ENCODE results near the gene CBFA2T3. TPM values are rescaled to one million over a fixed set of nuclear protein-coding genes. Genes with fewer than 3 reads are reported as not detected.

The CBFA2T3 gene
- total RNA-seq, 1 donor from 2014 or later: 0.82 TPM

DNA sequence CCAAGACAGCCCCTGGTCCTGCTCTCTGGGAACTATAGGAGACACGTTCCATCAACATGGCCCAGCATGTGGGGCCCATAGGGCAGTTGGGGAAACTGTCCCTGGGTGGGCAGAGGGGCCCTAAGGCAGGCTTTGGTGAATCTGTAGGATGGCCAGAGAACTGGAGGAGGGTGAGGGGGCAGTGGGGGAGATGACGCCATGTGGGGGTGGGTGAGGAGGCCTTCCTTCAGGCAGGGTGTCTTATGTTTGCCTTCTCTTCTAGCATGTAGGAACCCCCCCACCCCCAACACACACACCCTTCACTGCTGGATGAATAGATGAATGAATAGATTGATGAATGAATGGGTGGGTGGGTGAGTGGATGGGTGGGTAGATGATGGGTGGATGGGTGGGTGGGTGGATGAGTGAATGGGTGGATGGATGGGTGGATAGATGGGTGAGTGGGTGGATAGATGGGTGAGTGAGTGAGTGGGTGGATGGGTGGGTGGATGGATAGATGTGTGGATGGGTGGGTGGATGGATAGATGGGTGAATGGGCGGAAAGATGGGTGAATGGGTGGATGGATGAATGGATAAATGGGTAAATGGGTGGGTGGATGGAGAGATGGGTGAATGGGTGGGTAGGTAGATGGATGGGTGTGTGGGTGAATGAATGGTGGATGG lies 2.5 kb upstream of the CBFA2T3 start:
- FAIRE-seq: no peak
- DNase-seq (ENCODE audit: low spot score in 2 of 2): no peak

DNA sequence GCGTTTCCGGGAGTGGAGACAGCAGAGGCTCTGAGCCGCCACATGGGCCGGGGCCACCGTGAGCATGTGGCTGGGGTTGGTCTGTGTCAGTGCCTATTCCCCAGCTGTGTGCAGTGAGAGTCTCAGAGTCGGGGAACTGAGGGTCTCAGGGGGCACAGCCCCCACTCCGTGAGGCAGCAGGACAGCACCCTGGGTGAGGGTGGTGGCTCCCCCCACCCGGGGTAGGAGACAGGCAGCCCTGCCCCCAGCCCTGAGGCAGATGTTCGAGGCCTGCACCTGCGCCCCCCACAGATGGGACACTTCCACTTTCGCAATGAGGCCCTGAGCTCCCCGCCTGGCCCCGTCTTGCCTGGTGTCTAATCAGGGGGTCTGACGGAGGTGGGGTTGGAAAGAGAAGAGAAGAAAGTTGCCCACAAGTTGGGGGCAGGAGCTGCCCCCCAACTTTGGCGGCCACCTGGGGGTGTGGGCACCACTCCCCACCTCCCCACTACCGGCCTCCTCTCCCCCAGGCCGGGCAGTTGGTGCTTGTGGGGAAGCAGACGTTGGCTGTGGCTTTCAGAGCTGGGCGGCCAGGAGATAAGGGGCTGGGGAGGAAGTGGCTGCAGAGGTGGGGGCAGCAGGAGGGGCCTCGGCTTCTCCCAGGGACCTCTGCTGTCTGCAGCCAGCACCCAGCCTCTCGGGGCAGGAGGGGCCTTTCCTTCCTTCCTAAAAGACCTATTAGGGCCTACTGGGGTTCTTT lies 1.8 kb upstream of the CBFA2T3 start:
- FAIRE-seq: no peak
- DNase-seq (ENCODE audit: low spot score in 2 of 2): no peak

GRCh38 chr16:88977812-88978607 lies 1.0 kb upstream of the CBFA2T3 start:
- FAIRE-seq: no peak
- no peak for DNase-seq (ENCODE audit: low spot score in 2 of 2)

GRCh38 chr16:88976366-88977017 lies 515 bp downstream of the CBFA2T3 start:
- FAIRE-seq (no peak), DNase-seq (ENCODE audit: low spot score in 2 of 2) (no peak)

DNA sequence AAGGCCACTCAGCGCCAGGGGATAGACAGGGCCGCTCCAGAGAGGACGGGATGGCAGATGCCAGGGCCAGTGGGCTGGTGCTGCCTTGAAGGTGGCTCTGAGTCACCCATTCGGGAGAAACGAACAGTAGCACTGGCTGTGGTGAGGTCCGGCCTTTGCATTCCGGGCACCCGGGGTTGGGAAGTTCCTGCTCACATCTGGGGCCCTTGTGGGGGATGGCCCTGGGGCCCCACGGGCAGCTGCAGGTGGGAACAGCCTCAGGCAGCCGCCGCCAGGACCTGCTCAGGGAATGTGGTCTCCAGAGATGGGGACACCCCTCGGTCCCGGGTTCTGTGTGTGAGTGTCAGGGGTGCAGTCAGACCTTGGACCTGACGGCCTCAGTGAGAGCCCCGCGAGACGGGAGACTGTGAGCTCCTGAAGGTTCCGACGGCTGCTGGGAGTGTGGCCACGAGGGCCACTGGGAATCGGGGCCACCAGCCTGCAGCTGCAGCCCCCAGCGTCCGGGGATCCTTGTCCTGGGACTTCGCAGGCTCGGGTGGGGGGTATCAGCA lies 1.4 kb downstream of the CBFA2T3 start:
- no peak for FAIRE-seq
- no peak for DNase-seq (ENCODE audit: low spot score in 2 of 2)

DNA sequence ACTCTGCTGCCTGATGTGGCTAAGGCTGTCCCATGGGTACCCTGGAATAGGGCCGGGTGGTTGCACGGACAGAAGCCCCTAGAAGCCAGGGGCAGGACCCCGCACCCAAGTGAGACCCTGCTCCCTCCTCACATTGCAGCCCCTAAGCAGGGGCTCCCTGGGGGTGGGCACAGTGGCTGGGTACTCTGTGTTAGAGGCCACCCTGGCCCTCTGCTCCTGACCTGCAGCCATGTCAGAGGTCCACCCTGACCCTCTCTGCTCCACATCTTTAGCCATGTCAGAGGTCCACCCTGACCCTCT lies 2.1 kb downstream of the CBFA2T3 start:
- no peak for FAIRE-seq
- no peak for DNase-seq (ENCODE audit: low spot score in 2 of 2)

DNA sequence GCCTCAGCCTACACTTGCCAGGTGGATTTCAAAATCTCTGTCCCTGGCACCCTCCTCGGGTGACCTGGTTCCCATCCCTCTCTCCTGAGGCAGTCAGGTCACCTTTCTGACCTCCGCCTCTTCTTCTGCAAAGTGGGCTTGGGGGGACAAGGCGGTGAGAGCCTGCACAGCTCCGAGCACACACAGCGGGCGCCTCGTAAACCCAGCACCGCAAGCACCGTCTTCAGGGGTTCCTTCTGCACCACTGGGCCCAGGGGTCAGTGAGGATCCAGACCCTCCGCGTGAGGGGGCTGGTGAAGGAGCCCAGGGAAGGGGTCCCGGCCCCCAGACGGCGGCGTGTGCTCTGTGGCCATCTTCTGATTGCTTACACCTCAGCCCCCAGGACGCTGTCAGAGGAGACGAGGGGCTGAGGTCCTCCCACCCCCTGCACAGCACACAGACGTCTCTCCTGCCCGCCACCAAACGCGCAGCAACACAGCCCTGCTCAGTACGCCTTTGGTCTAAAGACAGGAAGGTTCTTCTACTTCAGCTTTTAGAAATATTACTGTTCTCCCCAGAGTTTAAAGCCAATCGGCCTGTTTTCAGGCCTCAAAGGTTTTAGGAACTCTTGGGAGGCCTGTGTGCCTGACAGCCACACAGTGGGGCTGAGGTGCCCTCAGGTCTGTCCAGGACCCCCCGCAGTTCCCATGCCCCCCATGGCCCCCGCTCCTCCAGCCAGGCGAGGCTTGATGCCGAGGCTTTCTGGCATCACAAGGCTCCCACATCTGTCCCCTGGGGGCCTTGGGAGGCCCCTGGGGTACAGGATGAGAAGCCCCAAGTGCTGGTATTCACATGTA lies 2.7 kb downstream of the CBFA2T3 start:
- FAIRE-seq: no peak
- DNase-seq (ENCODE audit: low spot score in 2 of 2): no peak

GRCh38 chr16:88973415-88974050 lies 3.5 kb downstream of the CBFA2T3 start:
- FAIRE-seq: no peak

DNA sequence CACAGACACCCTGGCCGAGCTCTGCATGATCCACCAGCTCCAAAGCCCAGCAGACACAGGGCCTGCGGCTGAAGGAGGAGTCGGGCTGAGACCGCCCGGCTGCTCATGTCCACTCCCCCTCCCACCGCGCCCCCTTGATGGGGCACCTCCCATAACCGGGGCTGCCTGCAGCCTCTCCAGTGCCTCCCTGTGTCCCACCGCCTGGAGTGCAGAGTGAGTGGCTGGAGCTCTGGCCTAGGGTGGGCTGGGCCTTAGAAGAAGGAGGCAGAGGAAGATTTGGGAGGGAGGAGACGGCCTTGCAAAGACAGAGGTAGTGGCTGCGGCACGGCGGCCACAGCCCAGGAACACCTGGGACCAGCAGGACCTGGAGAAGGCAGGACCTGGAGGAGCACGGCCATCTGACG lies 4.0 kb downstream of the CBFA2T3 start:
- FAIRE-seq: no peak
- no peak for DNase-seq (ENCODE audit: low spot score in 2 of 2)

More at GRCh38 chr16:88973415-88974050, 3.5 kb downstream of the CBFA2T3 start:
- no peak for DNase-seq (ENCODE audit: low spot score in 2 of 2)

- no peak for DNase-seq (ENCODE audit: low spot score in 2 of 2)
- FAIRE-seq: no peak
These were observed 4.7 kb downstream of the CBFA2T3 start for GRCh38 chr16:88972349-88972748.

GRCh38 chr16:88971371-88972097 lies 5.5 kb downstream of the CBFA2T3 start:
- DNase-seq (ENCODE audit: low spot score in 2 of 2) (no peak), FAIRE-seq (no peak)

DNA sequence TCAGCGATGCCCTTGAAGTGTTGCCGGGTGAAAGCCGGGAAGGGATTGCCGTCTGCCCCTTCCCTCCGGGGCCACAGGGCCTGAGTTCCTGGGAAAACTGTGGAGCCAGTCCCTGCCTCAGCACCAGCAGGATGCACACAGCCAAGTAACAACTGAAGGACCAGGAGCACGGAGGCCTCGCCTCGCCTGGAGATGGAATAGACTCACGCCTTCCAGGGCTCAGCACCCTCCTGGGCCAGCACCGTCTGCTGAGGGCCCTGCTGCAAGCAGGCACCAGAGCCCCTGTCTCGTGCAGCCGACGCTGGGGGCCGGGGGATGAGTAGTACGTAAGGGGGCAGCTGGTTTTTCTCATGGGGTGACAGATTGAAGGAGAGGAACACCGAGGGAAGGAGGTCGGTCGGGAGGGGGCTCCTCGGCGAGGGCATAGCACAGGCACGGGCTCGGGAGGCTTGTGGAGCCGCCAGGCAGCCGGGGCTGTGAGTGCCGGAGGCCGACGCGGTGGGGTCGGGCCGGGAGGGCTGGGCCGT lies 6.4 kb downstream of the CBFA2T3 start:
- no peak for DNase-seq (ENCODE audit: low spot score in 2 of 2)
- FAIRE-seq: no peak

DNA sequence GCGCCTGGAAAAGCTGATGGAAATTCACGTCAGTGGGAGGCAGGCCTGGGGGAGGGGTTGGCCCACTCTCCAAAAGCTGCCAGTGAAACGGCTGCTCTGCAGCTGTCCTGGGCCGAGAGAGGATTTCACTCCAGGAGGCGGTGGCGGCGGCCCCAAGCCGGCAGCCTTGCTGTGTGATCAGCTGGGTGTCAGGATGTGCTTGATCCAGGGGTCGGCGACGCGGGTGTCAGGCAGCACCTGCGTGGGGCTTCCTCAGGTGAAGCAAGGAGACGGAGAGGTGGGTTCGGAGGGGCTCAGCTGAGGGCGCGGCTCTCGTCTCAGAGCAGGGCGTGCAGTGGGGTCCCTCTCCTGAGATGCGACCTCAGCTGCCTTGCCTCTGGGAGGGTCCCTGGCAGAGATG lies 7.0 kb downstream of the CBFA2T3 start:
- no peak for FAIRE-seq

GRCh38 chr16:88969361-88969831 lies 7.6 kb downstream of the CBFA2T3 start:
- FAIRE-seq (no peak), DNase-seq (ENCODE audit: low spot score in 2 of 2) (no peak)

More for the DNA sequence above, 7.0 kb downstream of the CBFA2T3 start:
- DNase-seq (ENCODE audit: low spot score in 2 of 2): no peak

DNA sequence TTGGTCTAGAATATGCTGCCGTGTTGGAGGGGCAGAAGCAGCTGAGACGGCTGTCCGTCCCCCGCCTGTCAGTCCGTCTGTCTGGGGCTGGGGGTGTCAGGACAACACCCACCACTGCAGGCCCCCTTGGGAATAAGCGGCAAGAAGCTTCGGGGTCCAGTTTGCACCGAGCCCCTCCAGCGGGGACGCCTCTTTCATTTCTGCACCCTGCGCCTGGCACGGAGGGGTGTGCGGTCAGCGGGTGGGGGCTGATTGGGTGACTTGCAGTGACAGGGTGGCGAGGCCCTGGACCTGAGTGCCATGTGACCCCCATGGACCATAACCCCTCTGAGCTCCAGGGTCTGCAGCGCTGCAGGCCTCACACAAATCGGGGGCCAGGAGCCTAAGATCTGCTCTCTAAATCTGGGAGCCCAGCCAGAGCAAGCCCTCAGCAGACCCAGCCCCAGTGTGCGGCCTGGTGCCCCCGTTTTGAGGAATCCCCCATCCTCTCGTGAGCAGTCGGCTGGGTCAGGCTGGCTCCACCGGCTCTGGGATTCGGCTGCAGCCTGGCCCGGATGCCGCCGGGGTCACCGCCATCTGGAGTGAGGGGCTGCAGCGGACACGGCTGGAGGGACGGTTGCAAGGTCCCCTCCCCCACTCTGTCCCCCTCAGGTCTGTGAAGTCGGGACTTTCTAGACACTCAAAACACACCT lies 8.3 kb downstream of the CBFA2T3 start:
- no peak for DNase-seq (ENCODE audit: low spot score in 2 of 2)
- FAIRE-seq: no peak

DNA sequence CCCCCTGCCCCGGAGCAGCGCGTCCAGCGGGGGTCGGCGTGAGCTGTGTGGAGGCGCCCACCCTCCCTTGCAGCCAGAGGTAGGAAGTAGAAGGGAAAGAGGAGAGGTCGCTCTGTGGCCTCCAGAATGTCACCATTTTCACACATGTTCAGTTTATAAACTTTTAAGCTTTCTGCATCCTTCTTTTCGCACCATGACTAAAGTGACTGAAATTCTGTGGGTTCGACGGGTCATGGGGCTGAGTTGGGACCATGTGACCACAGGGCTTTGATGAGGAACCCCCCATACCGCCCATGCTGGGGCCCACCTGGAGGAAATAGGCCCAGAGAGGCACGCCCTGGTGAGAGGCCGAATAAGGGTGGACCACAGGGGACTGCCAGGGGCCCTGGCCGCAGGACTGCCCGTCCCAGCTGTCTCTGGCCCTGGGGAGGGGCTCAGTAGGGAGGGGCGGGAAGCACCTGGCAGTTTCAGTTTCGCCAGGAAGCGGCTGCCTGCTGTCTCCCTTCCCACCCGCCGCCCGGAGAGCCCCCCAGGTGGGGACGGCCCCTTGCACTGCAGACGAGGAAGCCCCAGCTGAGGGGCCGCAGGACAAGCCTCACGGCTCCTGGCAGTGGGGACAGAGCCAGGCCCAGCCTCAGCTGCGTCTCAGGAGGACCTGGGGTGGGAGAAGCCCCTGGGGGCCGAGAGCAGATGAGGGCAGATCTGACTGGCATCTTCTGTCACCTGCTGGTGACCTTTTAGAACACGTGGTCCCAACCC lies 9.0 kb downstream of the CBFA2T3 start:
- DNase-seq (ENCODE audit: low spot score in 2 of 2) (no peak), FAIRE-seq (no peak)

All from frontal cortex (tissue), 4 donors.